PFSK-1 (cell line): ENCODE measurements around the gene SUPT20HL1.

ENCODE experiments used
- POLR2AphosphoS5 ChIP-seq: IDR thresholded peaks from 2 replicates; pipeline ENCODE4 v1.6.1; 2012; ENCODE audit warnings: low read depth, mild to moderate bottlenecking, control low read depth, low read length, moderate library complexity
- REST ChIP-seq, 2 experiments: IDR thresholded peaks; 2 replicates each; pipeline versions ENCODE4 v1.6.1 to v1.8.0; 2011 to 2012; ENCODE audit warnings: low read depth in 2 of 2, low read length in 2 of 2, control low read depth in 1 of 2, inconsistent platforms in 1 of 2, mild to moderate bottlenecking in 1 of 2, moderate library complexity in 1 of 2; ENCODE audit not compliant: insufficient read depth in 1 of 2
- SIN3A ChIP-seq: IDR thresholded peaks from 2 replicates; pipeline ENCODE4 v1.6.1; 2012; ENCODE audit warnings: mild to moderate bottlenecking, low read length, moderate library complexity, borderline replicate concordance; ENCODE audit not compliant: insufficient read depth
- TAF1 ChIP-seq: IDR thresholded peaks from 2 replicates; pipeline ENCODE4 v1.6.1; 2012; ENCODE audit warnings: low read length, control low read depth, borderline replicate concordance; ENCODE audit not compliant: insufficient read depth

- TF ChIP-seq TAF1 (no peak), REST (IDR thresholded peaks at IDR 0.05; ENCODE audit: insufficient read depth in 1 of 2, low read depth in 2 of 2, low read length in 2 of 2) (no peak), POLR2AphosphoS5 (no peak), SIN3A (no peak)
Observed at GRCh38 chrX:24395775-24396174, 35.3 kb downstream of the SUPT20HL1 start.
